ENCODE results near the gene PILRA. TPM values are rescaled to one million over a fixed set of nuclear protein-coding genes. Genes with fewer than 3 reads are reported as not detected.
"Not testable (repeated sequence)": the region's sequence is repeated elsewhere in the genome, so short reads cannot be mapped to it uniquely, and the experiment has no call there.

Gene PILRA
- total RNA-seq, 2 donors from 2014 or later = 5.0 to 8.5 TPM

GRCh38 chr7:100358027-100358856 lies 15.0 kb upstream of the PILRA start, which contains the start of gene PILRB:
TSS of gene PILRB (plus strand) at chr7:100358117. CDS start at chr7:100358303, 186 bp downstream.
- TF ChIP-seq CTCF (IDR thresholded peaks at IDR 0.05) = no peak
- H3K27ac ChIP-seq = no peak within 1 kb of the TSS
- ATAC-seq (ENCODE audit: insufficient number of reproducible peaks, low FRiP score, low read depth) = no peak

GRCh38 chr7:100358857-100359212 lies 14.5 kb upstream of the PILRA start:
- Histone ChIP-seq H3K4me1 (ENCODE audit: control insufficient read depth in 1 of 2, low read depth in 2 of 2) (no peaks in the 10 kb centered on the region), H3K27me3 (replicated peaks; ENCODE audit: insufficient read depth) (no peaks in the 10 kb centered on the region), H3K4me3 (no peak overlapping the region), H3K9me3 (no peaks in the 10 kb centered on the region), H3K36me3 (peaks cover 83% of the 10 kb centered on the region), H3K27ac (no peak overlapping the region)
- TF ChIP-seq CTCF (IDR thresholded peaks at IDR 0.05) = no peak
- no peak for DNase-seq (ENCODE audit: low spot score)
- ATAC-seq (ENCODE audit: insufficient number of reproducible peaks, low FRiP score, low read depth) = no peak

More at GRCh38 chr7:100358027-100358856, 15.0 kb upstream of the PILRA start, which contains the start of gene PILRB:
- Histone ChIP-seq H3K4me1 (ENCODE audit: control insufficient read depth in 1 of 2, low read depth in 2 of 2) (no peaks in the 10 kb centered on the region), H3K9me3 (no peaks in the 10 kb centered on the region), H3K27me3 (replicated peaks; ENCODE audit: insufficient read depth) (no peaks in the 10 kb centered on the region), H3K36me3 (peaks cover 89% of the 10 kb centered on the region), H3K4me3 (no peak within 1 kb of the TSS)
- no peak for DNase-seq (ENCODE audit: low spot score)

GRCh38 chr7:100360135-100360854 lies 13.0 kb upstream of the PILRA start:
- ATAC-seq (ENCODE audit: insufficient number of reproducible peaks, low FRiP score, low read depth) = no peak
- H3K36me3 ChIP-seq = peaks cover 70% of the 10 kb centered on the region
- no peaks in the 10 kb centered on the region for H3K9me3 ChIP-seq
- DNase-seq (ENCODE audit: low spot score) = no peak
- TF ChIP-seq CTCF (IDR thresholded peaks at IDR 0.05) = no peak
- no peaks in the 10 kb centered on the region for H3K27me3 ChIP-seq (replicated peaks; ENCODE audit: insufficient read depth)
- no peak overlapping the region for H3K27ac ChIP-seq
- H3K4me3 ChIP-seq = no peak overlapping the region
- no peaks in the 10 kb centered on the region for H3K4me1 ChIP-seq (ENCODE audit: control insufficient read depth in 1 of 2, low read depth in 2 of 2)

GRCh38 chr7:100363098-100363497 lies 10.2 kb upstream of the PILRA start:
- ATAC-seq (ENCODE audit: insufficient number of reproducible peaks, low FRiP score, low read depth) (no peak), DNase-seq (ENCODE audit: low spot score) (no peak)

GRCh38 chr7:100363797-100364196 lies 9.5 kb upstream of the PILRA start:
- not testable (repeated sequence) for H3K27me3 ChIP-seq (replicated peaks; ENCODE audit: insufficient read depth); H3K4me1 ChIP-seq (ENCODE audit: control insufficient read depth in 1 of 2, low read depth in 2 of 2); H3K27ac ChIP-seq; ATAC-seq (ENCODE audit: insufficient number of reproducible peaks, low FRiP score, low read depth); H3K4me3 ChIP-seq; DNase-seq (ENCODE audit: low spot score); H3K9me3 ChIP-seq
- H3K36me3 ChIP-seq = peaks cover 45% of the 10 kb centered on the region

More at GRCh38 chr7:100363098-100363497, 10.2 kb upstream of the PILRA start:
- H3K4me1 ChIP-seq (ENCODE audit: control insufficient read depth in 1 of 2, low read depth in 2 of 2) = no peaks in the 10 kb centered on the region
- peaks cover 52% of the 10 kb centered on the region for H3K36me3 ChIP-seq
- no peaks in the 10 kb centered on the region for H3K27me3 ChIP-seq (replicated peaks; ENCODE audit: insufficient read depth)
- TF ChIP-seq CTCF (IDR thresholded peaks at IDR 0.05) = no peak
- no peak overlapping the region for H3K4me3 ChIP-seq
- H3K9me3 ChIP-seq = no peaks in the 10 kb centered on the region
- no peak overlapping the region for H3K27ac ChIP-seq

Data from thoracic aorta (tissue), 2 donors.